GM11168 (cell line): ENCODE data around the gene SPATA2L.
"Not testable (repeated sequence)": the region's sequence is repeated elsewhere in the genome, so short reads cannot be mapped to it uniquely, and the experiment has no call there.

Source experiments
- in situ Hi-C: fragments of 300-500 bp; cut with MboI; formaldehyde crosslinking; loops from one replicate; pipeline ENCODE4 v1.12.0; 2022; ENCODE audit warnings: low sequenced_read_pairs; ENCODE audit not compliant: unreplicated experiment

SPATA2L gene

GRCh38 chr16:89693931-89694783 lies 7.3 kb downstream of the SPATA2L start:
- in situ Hi-C loops: no loop called here

DNA sequence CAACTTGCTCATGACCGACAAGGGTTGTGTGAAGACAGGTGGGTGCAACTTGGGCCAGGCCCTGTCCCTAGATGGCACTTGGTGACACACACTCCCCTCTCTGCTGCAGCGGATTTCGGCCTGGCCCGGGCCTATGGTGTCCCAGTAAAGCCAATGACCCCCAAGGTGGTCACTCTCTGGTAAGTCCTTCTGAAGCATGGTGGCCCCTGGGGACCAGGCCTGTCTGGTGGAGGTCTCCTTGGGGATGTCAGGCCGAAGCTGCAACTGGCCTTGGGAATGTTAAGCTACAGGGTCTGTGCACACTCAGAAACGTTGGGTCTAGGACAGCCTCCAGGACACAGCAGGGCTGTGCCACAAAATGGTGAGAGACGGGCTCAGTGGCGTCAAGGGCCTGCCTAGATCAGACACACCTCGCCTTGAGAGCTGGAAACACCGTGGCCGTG lies 8.2 kb downstream of the SPATA2L start:
- in situ Hi-C loops: no loop called here

- in situ Hi-C loops: no loop called here
Observed at GRCh38 chr16:89691986-89692569, 9.4 kb downstream of the SPATA2L start.

DNA sequence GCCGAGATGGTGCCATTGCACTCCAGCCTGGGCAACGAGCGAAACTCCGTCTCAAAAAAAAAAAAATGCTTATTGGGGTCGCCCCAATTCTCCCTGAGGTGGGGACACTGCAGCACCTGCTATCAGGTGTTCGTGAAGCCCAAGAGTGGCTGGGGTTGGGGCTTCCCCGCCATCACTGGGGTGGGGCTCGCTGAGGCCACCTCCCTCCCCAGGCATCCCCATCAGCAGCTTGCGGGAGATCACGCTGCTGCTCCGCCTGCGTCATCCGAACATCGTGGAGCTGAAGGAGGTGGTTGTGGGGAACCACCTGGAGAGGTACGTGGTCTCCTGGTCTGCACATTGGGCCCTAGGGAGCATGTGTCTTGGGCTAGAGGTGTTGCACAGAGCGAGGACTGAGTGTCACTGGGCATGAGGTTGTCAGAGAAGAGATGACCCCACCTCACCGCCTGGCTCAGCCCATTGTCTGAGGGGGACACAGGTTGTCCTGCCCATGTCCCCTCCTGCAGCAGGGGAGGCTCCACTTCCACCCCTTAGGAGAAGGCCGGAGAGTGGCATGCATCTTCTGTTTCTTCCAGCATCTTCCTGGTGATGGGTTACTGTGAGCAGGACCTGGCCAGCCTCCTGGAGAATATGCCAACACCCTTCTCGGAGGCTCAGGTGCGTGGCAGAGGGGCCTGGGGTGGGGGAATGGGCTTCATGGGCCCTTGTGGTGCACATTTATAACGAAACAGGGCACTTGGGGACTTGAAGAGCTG lies 10.1 kb downstream of the SPATA2L start:
- in situ Hi-C loops: no loop called here

DNA sequence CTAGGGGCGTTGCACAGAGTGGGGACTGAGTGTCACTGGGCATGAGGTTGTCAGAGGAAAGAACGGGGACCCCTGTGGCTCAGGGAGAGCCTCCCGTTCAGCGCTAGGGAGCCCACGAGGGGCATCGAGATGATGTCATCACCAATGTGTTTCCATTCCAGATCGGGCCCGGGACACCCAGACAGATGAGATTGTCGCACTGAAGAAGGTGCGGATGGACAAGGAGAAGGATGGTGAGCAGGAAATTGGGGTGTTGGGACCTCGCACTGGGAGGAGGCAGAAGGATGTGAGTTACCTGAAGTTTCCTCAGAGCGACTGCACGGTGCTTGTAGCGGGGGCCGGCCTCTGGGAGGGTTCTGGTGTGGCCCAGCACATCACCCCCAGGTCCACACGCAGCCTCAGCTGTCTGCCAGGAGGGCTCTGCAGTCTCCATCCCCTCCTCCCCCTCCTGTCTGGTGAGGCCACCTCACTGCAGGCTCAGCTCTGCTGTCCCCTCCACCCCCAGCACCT lies 11.1 kb downstream of the SPATA2L start:
- in situ Hi-C loops: no loop called here

DNA sequence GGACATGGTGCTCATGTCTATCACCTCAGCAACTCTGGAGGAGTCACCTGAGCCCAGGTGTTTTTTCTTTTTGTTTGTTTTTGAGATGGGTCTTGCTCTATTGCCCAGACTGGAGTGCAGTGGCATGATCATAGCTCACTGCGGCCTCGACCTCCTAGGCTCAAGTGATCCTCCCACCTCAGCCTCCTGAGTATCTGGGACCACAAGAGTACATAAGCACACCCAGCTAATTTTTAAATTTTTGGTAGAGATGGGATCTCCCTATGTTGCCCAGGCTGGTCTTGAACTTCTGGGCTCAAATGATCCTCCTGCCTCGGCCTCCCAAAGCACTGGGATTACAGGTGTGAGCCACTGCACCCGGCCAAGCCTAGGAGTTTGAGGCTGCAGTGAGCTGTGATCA lies 11.9 kb downstream of the SPATA2L start:
- in situ Hi-C loops: not testable (repeated sequence)

GRCh38 chr16:89689142-89689541 lies 12.4 kb downstream of the SPATA2L start:
- in situ Hi-C loops: no loop called here

DNA sequence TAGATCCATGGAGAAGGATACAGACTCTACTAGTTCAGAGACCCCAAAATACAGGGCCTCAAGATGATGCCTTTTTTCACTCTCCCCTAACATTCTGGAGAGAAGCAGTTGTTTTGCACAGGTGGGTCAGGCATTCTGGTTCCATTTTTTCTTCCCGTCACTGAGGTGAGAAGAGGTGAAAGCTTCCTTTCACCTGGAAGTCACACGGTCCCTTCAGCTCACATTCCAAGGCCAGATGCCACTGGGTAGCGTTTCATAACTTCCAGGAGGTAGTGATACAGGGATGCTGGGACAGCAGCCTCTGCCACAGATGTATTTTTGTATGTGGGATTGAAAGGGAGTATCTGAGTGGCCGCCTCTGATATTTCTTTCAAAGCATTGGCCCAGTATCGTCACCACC lies 13.1 kb downstream of the SPATA2L start:
- in situ Hi-C loops: no loop called here

- in situ Hi-C loops: no loop called here
Observed at GRCh38 chr16:89687092-89687940, 14.2 kb downstream of the SPATA2L start.

GRCh38 chr16:89686520-89687091 lies 14.9 kb downstream of the SPATA2L start, which contains the start of gene CDK10:
CDK10 (plus strand) TSS chr16:89686689; CDS start chr16:89686711, 22 bp downstream.
- in situ Hi-C loops: no loop called here

GRCh38 chr16:89685916-89686315 lies 15.6 kb downstream of the SPATA2L start:
- in situ Hi-C loops: no loop called here

DNA sequence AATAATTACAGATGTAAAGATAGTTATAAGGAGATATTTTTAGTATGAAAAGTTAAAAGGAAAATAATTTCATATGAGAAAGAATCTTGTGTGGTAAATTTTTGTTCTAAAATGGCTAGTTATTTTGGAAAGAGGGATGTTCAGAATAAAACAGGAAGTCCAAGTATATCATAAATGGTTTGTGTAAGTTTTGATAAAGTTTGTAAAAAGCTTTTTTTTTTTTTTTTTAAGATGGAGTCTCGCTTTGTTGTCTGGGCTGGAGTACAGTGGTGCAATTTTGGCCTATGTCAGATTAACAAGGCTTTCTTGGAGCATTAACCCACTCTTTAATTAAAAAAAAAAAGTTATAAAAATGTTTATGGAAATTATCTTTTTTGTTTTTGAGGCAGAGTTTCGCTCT lies 23.2 kb downstream of the SPATA2L start:
- in situ Hi-C loops: no loop called here

GRCh38 chr16:89672177-89672941 lies 29.1 kb downstream of the SPATA2L start:
- in situ Hi-C loops: no loop called here

DNA sequence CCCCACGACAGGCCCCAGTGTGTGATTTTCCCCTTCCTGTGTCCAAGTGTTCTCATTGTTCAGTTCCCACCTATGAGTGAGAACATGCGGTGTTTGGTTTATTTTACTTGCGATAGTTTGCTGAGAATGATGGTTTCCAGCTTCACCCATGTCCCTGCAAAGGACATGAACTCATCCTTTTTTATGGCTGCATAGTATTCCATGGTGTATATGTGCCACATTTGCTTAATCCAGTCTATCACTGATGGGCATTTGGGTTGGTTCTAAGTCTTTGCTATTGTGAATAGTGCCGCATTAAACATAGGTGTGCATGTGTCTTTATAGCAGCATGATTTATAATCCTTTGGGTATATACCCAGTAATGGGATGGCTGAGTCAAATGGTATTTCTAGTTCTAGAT lies 29.9 kb downstream of the SPATA2L start:
- in situ Hi-C loops: not testable (repeated sequence)

DNA sequence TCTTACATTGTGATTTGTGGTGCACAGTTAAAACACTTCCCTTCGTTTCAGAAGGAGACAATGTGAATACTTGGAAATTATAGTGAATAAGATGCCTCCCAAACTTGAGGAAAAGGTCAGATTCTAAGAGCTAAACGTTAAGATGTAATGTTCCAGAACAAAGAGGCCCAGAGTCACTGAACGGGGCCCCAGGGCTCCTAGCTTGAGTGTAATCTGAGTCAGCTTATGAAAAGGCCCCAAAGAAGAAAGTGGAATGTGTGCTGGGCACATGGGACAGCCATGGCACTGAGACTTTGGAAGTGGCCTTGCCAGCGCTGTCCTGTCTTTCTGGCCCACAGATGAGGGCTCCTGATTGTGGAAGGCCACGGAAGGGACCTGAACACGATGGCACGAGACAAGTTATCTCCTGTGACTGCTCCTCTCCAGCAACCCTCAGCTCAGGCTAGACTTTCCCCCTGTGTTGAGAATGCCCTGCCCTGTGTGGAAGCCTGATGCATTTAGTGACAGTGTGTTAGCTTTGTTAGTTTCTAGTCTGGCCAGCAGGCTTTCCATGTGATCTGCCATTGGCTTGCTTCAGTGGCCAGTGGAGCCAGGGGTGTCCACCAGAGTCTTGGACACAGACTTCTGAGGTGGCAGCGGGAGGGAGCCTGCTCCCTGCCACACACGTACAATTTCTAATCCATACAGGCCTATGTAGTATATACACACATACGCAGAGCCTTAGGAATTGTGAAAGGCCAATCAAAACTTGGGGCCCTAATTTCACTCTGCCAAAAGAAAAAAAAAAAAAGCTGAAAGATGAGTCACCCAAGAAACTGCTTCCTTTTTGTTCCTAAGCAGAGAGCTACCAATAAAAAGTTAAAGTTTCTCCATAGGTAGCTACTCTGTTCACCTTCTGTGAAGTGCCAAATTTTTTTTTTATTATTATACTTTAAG lies 30.7 kb downstream of the SPATA2L start:
- in situ Hi-C loops: no loop called here

DNA sequence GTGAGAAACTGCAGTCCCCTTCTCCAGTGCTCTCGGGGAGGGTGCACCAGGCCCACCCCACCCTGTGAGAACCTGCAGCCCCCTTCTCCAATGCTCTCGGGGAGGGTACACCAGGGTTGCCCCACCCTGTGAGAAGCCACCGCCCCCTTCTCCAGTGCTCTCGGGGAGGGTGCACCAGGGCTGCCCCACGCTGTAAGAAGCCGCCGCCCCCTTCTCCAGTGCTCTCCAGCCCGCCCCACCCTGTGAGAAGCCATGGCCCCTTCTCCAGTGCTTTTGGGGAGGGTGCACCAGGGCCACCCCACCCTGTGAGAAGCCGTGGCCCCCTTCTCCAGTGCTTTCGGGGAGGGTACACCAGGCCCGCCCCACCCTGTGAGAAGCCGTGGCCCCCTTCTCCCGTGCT lies 31.8 kb downstream of the SPATA2L start:
- in situ Hi-C loops: no loop called here

DNA sequence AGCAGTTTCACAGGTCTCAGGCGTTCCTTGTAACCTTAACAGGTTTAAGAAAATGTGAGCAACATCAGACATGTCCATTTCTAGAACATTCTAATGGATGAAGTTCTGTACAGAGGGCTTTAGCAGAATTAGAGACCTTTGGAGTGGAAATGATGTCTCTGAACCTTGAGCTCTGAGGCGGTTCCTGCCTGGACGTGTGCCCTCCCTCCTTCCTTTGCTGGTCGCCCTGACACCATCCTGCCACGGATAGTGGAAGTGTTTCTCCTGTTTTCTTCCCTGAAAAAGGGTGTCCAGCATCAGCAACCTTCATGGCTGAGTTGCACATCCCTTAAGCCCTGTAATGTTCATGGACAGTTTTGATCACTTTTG lies 32.7 kb downstream of the SPATA2L start:
- in situ Hi-C loops: no loop called here

GRCh38 chr16:89667633-89668032 lies 33.9 kb downstream of the SPATA2L start:
- in situ Hi-C loops: no loop called here
